Measurements from ENCODE around the gene ZNF511.

GRCh38 chr10:133357285-133358161 is 48.8 kb downstream of the ZNF511 start, which contains the start of gene FUOM:
- no peak for TF ChIP-seq CTCF (IDR thresholded peaks at IDR 0.05; ENCODE audit: low read depth, low read length, poor library complexity, severe bottlenecking)
- TF ChIP-seq EZH2phosphoT487 (IDR thresholded peaks at IDR 0.05; ENCODE audit: borderline replicate concordance, low read length), result no peak

All from DOHH2 (cell line).